Measurements from ENCODE around the gene SCRN1.
"Not testable (repeated sequence)": the region's sequence is repeated elsewhere in the genome, so short reads cannot be mapped to it uniquely, and the experiment has no call there.

Gene SCRN1

DNA sequence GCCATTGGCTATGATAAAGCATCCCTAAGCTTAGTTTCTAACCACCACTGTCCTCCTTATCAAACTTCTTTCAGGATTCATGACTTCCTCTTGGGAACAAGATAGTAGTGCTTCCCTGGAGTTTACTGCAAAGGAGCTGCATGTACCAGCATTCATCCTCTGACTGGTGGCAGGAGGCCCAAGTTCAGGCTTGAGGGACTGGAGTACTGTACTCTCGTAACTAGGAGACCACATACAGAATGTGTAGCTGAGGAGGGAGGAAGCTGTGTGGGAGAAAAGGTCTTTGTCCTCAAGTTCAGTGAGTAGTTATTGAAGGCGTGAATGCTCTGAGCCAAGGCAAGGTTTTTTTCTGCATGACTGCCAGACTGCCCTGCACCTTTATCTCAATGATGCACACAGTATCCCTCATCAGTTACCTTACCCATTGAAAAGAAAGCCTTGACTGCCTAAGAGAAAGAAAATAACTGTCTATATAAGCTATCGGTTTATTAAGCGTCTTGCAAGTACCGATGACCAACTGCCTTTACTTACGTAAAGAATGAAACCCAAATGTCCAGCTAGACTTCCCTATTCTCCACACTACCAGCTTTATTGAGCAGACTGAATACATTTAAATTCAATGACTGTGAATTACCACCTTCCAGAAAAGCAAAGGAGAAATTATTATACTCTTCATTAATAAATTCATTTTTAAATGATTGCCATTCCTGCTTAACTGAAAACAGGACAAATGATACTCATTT, 12.8 kb downstream of the SCRN1 start:
- H3K36me3 ChIP-seq (ENCODE audit: insufficient read depth, low read depth, low read length) = no peaks in the 10 kb centered on the region
- no peaks in the 10 kb centered on the region for H3K27me3 ChIP-seq (ENCODE audit: insufficient read depth, low read length)
- no peak overlapping the region for H3K9ac ChIP-seq (ENCODE audit: low read depth, low read length)
- no peaks in the 10 kb centered on the region for H3K9me3 ChIP-seq (ENCODE audit: insufficient read depth, low read depth, low read length)
- H3K4me3 ChIP-seq (ENCODE audit: low read length) = no peak overlapping the region
- H3K27ac ChIP-seq (ENCODE audit: low read length) = no peak overlapping the region
- no peaks in the 10 kb centered on the region for H3K4me1 ChIP-seq (ENCODE audit: insufficient read depth, low read length)

DNA sequence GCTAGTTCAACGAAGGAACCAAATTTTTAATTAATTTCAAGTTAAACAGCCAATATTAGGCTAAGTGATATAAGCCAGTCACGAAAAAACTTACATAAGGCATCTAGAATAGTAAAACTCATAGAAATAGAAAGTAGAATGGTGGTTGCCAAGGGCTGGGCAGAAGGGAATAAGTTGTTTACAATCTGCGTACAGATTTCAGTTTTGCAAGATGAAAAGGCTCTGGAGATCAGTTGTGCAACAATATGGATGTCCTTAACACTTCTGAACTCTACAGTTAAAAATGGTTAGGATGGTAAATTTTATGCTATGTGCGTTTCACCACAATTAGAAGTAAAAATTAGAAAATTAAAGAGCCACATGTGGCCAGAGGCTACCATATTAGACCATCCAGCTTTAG, 13.3 kb downstream of the SCRN1 start:
- no peak overlapping the region for H3K4me3 ChIP-seq (ENCODE audit: low read length)
- H3K9me3 ChIP-seq (ENCODE audit: insufficient read depth, low read depth, low read length) = no peaks in the 10 kb centered on the region
- H3K36me3 ChIP-seq (ENCODE audit: insufficient read depth, low read depth, low read length) = no peaks in the 10 kb centered on the region
- H3K4me1 ChIP-seq (ENCODE audit: insufficient read depth, low read length) = no peaks in the 10 kb centered on the region
- no peaks in the 10 kb centered on the region for H3K27me3 ChIP-seq (ENCODE audit: insufficient read depth, low read length)
- H3K27ac ChIP-seq (ENCODE audit: low read length) = no peak overlapping the region
- H3K9ac ChIP-seq (ENCODE audit: low read depth, low read length) = no peak overlapping the region

DNA sequence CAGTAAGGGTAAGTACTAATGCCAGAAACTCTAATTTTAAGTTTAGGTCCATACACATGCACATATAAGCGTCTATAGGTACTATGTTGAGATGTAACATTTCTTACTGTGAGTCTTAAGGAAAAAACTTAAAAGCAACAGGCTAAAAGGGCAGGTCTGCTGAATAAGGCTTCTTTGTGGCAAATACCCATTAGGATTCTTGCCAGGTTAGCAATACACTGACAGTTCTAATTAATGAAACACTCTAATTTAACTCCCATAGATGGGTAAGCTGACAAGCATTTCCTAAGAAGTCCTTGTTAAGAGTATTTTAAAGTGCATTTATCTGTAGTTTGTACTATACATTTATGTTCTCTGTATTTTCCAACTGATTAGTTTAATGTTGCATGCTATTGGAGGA, 14.0 kb downstream of the SCRN1 start:
- H3K36me3 ChIP-seq (ENCODE audit: insufficient read depth, low read depth, low read length) = no peaks in the 10 kb centered on the region
- H3K27me3 ChIP-seq (ENCODE audit: insufficient read depth, low read length) = no peaks in the 10 kb centered on the region
- H3K4me1 ChIP-seq (ENCODE audit: insufficient read depth, low read length) = no peaks in the 10 kb centered on the region
- H3K9me3 ChIP-seq (ENCODE audit: insufficient read depth, low read depth, low read length) = no peaks in the 10 kb centered on the region
- H3K4me3 ChIP-seq (ENCODE audit: low read length) = no peak overlapping the region
- no peak overlapping the region for H3K27ac ChIP-seq (ENCODE audit: low read length)
- H3K9ac ChIP-seq (ENCODE audit: low read depth, low read length) = no peak overlapping the region

DNA sequence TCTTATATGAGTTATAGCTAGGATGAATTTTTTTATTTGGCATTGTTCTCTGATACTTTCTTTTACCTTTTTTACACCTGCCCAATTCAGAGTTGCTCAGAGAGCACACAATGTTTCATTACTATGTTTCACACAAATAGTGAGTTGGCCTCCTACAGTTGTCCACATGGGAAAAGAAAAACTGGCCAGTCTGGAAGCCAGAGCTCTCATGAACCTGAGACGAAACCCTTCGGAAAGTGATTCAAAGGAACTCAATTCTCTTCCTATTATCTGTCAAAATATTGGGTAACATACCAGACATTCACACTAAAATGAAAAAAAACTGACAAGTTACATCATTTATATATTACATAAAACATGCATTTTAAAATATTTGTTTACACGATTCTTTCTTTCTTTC, 15.3 kb downstream of the SCRN1 start:
- no peaks in the 10 kb centered on the region for H3K4me1 ChIP-seq (ENCODE audit: insufficient read depth, low read length)
- no peak overlapping the region for H3K27ac ChIP-seq (ENCODE audit: low read length)
- no peaks in the 10 kb centered on the region for H3K36me3 ChIP-seq (ENCODE audit: insufficient read depth, low read depth, low read length)
- no peak overlapping the region for H3K4me3 ChIP-seq (ENCODE audit: low read length)
- H3K9me3 ChIP-seq (ENCODE audit: insufficient read depth, low read depth, low read length) = no peaks in the 10 kb centered on the region
- no peaks in the 10 kb centered on the region for H3K27me3 ChIP-seq (ENCODE audit: insufficient read depth, low read length)
- no peak overlapping the region for H3K9ac ChIP-seq (ENCODE audit: low read depth, low read length)

DNA sequence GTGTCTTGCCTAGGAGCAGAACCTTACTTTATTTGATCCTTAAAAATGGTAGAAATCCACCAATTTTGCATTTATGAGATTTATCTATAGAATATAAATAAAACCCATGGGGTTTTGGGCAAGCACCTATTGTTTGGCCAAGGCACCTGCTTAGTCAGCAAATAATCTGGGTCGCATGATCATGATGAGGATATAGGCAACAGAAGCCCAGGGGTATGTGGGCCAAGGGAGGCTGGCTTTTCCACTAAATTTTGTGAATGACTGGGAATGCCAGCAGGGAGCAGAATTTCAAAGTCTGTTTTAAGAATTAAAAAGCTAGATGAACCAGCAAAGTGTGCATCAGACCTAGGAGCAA, 17.3 kb downstream of the SCRN1 start:
- peaks cover 14% of the 10 kb centered on the region for H3K36me3 ChIP-seq (ENCODE audit: insufficient read depth, low read depth, low read length)
- H3K27me3 ChIP-seq (ENCODE audit: insufficient read depth, low read length) = no peaks in the 10 kb centered on the region
- H3K27ac ChIP-seq (ENCODE audit: low read length) = no peak overlapping the region
- no peaks in the 10 kb centered on the region for H3K4me1 ChIP-seq (ENCODE audit: insufficient read depth, low read length)
- H3K9me3 ChIP-seq (ENCODE audit: insufficient read depth, low read depth, low read length) = no peaks in the 10 kb centered on the region; the same call in 1 of the 2 replicates
- H3K4me3 ChIP-seq (ENCODE audit: low read length) = no peak overlapping the region
- no peak overlapping the region for H3K9ac ChIP-seq (ENCODE audit: low read depth, low read length)

DNA sequence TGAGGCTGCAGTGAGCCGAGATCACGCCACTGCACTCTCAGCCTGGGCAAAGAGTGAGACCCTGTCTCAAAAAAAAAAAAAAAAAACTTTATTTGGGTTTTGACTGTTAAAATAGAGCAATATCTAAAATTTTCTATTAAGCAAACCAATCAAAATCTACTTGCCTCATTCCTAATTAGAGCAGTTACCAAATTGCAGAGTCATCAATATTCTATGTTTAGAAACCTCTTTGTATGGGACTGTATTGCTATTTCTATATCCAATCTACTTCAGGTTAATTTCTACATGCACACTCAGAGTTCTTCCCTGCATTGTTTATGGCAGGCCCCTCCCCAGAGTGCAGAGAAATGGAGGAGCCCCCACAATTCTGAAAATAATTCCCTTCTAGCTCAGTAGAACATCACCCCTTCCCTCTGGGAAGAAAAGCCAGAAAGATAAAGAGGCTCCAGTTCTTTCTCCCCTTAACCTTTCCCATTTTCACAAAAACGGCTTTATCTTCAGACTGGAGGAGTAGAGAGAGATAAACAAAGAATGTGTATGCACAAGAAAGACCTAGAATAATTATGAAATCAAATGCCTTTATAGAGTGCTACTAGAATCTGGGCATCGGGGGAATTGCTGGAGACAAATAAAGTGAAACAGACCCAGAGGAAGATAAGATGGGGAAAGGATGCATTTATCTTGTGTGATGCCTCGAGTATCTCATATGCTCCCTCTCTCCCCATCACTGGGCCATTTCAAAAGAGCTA, 17.9 kb downstream of the SCRN1 start:
- peaks cover 15% of the 10 kb centered on the region for H3K36me3 ChIP-seq (ENCODE audit: insufficient read depth, low read depth, low read length)
- H3K4me3 ChIP-seq (ENCODE audit: low read length) = no peak overlapping the region
- no peaks in the 10 kb centered on the region for H3K27me3 ChIP-seq (ENCODE audit: insufficient read depth, low read length)
- no peaks in the 10 kb centered on the region for H3K4me1 ChIP-seq (ENCODE audit: insufficient read depth, low read length)
- H3K9me3 ChIP-seq (ENCODE audit: insufficient read depth, low read depth, low read length) = no peaks in the 10 kb centered on the region; the same call in 1 of the 2 replicates
- H3K9ac ChIP-seq (ENCODE audit: low read depth, low read length) = no peak overlapping the region
- no peak overlapping the region for H3K27ac ChIP-seq (ENCODE audit: low read length)

DNA sequence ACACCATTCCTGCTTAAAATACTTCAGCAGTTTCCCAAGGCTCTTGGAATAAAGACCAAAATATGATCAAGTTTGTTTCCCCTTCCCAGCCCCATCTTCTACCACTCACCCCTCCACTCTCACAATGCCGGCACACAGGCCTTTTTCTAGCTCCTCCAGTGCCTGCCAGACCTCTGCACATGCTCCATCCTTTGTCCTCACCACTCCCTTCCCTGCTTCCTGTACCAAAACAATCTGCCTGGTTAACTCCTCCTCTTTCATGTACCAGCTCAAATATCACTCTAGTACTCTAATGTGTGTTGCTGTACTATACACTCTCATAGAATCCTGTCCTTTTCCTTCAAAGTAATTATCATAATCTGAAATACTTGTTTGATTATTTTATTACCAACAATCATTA, 19.4 kb downstream of the SCRN1 start:
- H3K4me1 ChIP-seq (ENCODE audit: insufficient read depth, low read length) = no peaks in the 10 kb centered on the region
- H3K36me3 ChIP-seq (ENCODE audit: insufficient read depth, low read depth, low read length) = peaks cover 19% of the 10 kb centered on the region
- H3K9ac ChIP-seq (ENCODE audit: low read depth, low read length) = no peak overlapping the region
- H3K27me3 ChIP-seq (ENCODE audit: insufficient read depth, low read length) = no peaks in the 10 kb centered on the region
- no peak overlapping the region for H3K4me3 ChIP-seq (ENCODE audit: low read length)
- H3K9me3 ChIP-seq (ENCODE audit: insufficient read depth, low read depth, low read length) = no peaks in the 10 kb centered on the region; the same call in 1 of the 2 replicates
- no peak overlapping the region for H3K27ac ChIP-seq (ENCODE audit: low read length)

DNA sequence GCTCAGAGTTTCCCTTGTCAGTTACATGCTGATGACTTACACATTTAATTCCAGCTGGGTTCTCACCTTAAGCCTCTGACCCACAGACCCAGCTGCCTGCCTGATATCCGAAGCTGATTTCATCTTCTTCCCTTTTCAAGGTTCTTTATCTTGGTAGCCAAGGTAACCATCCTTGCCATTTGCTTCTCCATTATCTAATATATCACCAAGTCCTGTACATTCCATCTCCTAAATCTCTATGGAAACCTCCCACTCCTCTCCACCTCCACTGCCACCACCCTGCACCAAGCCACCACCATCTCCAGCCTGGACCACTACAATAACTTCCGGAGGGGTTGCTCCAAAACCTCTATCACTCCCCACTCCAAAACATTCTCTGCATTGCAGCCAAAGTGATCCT, 19.9 kb downstream of the SCRN1 start:
- Histone ChIP-seq H3K27me3 (ENCODE audit: insufficient read depth, low read length) (no peaks in the 10 kb centered on the region), H3K9me3 (ENCODE audit: insufficient read depth, low read depth, low read length) (no peaks in the 10 kb centered on the region; the same call in 1 of the 2 replicates), H3K4me3 (ENCODE audit: low read length) (no peak overlapping the region), H3K36me3 (ENCODE audit: insufficient read depth, low read depth, low read length) (peaks cover 19% of the 10 kb centered on the region), H3K9ac (ENCODE audit: low read depth, low read length) (no peak overlapping the region), H3K4me1 (ENCODE audit: insufficient read depth, low read length) (no peaks in the 10 kb centered on the region), H3K27ac (ENCODE audit: low read length) (no peak overlapping the region)

DNA sequence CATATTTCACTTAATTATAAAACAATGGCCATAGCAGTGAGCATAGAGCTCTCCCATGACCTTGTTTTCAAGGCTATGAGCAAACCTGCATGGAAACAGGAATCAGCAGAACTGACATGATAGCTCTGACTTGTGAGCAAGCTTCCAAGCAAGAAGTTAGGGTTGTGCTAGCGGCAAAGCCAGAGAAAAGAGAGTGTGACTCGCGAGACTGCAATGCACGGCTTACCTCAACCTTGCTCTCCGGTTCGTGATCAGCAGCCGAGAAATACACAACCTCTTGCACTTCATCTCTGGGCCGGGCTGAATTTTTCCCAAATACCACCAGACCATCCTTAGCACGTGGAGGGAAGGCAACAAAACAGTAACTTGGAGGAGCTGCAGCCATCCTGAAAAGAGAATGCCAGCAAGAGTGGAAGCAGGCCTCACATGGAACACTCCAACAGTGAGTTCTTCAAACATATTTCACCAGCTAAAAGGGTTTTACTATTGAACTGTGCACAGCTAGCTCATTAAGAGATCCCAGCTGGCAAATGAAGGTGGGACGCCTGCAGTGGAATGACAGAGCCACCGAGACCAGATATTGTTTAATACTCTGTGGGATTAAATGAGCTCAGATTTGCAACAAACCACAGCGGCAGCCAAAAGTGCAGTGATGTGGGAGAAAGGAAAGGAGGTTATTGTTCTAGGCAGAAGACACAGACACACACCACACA, 20.8 kb downstream of the SCRN1 start:
- Histone ChIP-seq H3K27me3 (ENCODE audit: insufficient read depth, low read length) (no peaks in the 10 kb centered on the region), H3K4me3 (ENCODE audit: low read length) (no peak overlapping the region), H3K36me3 (ENCODE audit: insufficient read depth, low read depth, low read length) (peaks cover 22% of the 10 kb centered on the region), H3K27ac (ENCODE audit: low read length) (no peak overlapping the region), H3K9ac (ENCODE audit: low read depth, low read length) (no peak overlapping the region), H3K9me3 (ENCODE audit: insufficient read depth, low read depth, low read length) (no peaks in the 10 kb centered on the region; the same call in 1 of the 2 replicates), H3K4me1 (ENCODE audit: insufficient read depth, low read length) (no peaks in the 10 kb centered on the region)

DNA sequence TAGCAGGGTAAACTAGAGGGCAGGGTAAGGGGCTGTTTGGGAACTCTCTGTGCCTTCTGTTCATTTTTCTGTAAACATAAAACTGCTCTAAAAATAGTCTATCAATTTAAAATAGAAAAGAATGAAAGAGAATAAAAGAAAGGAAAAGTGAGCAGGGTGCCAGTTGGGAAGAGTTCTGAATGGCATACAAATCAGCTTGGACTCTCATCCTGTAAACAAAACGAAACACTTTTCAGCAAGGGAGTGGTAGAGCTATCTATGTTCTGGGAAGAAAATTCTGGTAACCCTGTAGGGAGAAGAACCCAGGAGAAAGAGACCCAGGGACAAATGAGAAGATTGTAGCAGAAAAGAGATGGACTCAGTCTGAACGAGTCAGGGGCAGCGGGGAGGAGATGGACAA, 24.6 kb downstream of the SCRN1 start:
- no peaks in the 10 kb centered on the region for H3K27me3 ChIP-seq (ENCODE audit: insufficient read depth, low read length)
- H3K4me1 ChIP-seq (ENCODE audit: insufficient read depth, low read length) = no peaks in the 10 kb centered on the region
- no peak overlapping the region for H3K9ac ChIP-seq (ENCODE audit: low read depth, low read length)
- no peaks in the 10 kb centered on the region; the same call in 1 of the 2 replicates for H3K9me3 ChIP-seq (ENCODE audit: insufficient read depth, low read depth, low read length)
- H3K4me3 ChIP-seq (ENCODE audit: low read length) = no peak overlapping the region
- peaks cover 22% of the 10 kb centered on the region for H3K36me3 ChIP-seq (ENCODE audit: insufficient read depth, low read depth, low read length)
- H3K27ac ChIP-seq (ENCODE audit: low read length) = no peak overlapping the region

DNA sequence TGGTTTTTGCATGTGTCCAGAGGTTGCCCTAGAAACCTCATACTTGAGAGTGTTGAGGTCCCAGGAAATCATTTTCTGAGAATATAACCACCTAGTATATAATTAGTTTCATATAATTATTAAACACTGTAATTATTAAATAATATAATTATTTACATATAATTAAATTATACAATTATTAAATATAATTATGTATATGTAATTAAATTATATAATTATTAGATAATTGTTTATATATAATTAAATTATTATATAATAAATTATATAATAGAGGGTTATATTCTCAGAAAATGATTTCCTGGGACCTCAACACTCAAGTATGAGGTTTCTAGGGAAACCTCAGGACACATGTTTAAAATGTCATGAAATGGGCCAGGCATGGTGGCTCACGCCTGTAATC, 27.6 kb downstream of the SCRN1 start:
- Histone ChIP-seq H3K9me3 (ENCODE audit: insufficient read depth, low read depth, low read length) (no peaks in the 10 kb centered on the region), H3K4me1 (ENCODE audit: insufficient read depth, low read length) (peaks cover 5% of the 10 kb centered on the region; the same call in 1 of the 2 replicates), H3K4me3 (ENCODE audit: low read length) (no peak overlapping the region), H3K9ac (ENCODE audit: low read depth, low read length) (no peak overlapping the region), H3K27ac (ENCODE audit: low read length) (no peak overlapping the region), H3K27me3 (ENCODE audit: insufficient read depth, low read length) (no peaks in the 10 kb centered on the region), H3K36me3 (ENCODE audit: insufficient read depth, low read depth, low read length) (peaks cover 8% of the 10 kb centered on the region)

DNA sequence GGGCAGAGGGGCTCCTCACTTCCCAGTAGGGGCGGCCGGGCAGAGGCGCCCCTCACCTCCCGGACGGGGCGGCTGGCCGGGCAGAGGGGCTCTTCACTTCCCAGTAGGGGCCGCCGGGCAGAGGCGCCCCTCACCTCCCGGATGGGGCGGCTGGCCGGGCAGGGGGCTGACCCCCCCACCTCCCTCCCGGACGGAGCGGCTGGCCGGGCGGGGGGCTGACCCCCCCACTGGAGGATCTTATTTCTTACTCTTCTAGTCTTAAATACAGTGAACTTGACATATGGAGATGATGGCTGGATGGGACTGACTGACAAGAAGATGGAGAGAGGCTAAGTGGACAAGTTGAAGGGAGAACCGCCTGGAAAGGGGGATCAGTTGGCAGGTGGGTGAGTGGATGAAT, 28.0 kb downstream of the SCRN1 start:
- H3K27ac ChIP-seq (ENCODE audit: low read length); H3K9me3 ChIP-seq (ENCODE audit: insufficient read depth, low read depth, low read length); H3K36me3 ChIP-seq (ENCODE audit: insufficient read depth, low read depth, low read length); H3K27me3 ChIP-seq (ENCODE audit: insufficient read depth, low read length); H3K4me3 ChIP-seq (ENCODE audit: low read length); H3K9ac ChIP-seq (ENCODE audit: low read depth, low read length); H3K4me1 ChIP-seq (ENCODE audit: insufficient read depth, low read length): not testable (repeated sequence)

Data from iPS-20b (cell line).